Right cardiac atrium (tissue), 5 donors: ENCODE data around the gene CIRBP. TPM values are rescaled to one million over a fixed set of nuclear protein-coding genes. Genes with fewer than 3 reads are reported as not detected.
A peak's percentile ranks its signal among the peaks of the same experiment; 100 is the strongest.

Experiments
- ATAC-seq, 2 donors: fragments of 200-7000 bp; cut with Tn5 transposase; one replicate each; pipeline versions ENCODE4 v1.8.0 to v1.9.1; 2020; ENCODE audit warnings: moderate library complexity in 2 of 2, mild to moderate bottlenecking in 1 of 2
- DNase-seq, 3 donors: peaks; one replicate each; pipeline ENCODE4 v3.0.0-alpha.2; 2020
- H3K27ac ChIP-seq: one replicate; pipeline ENCODE4 v1.5.1; 2013; ENCODE audit warnings: mild to moderate bottlenecking, low read length, control low read depth, moderate library complexity
- H3K27me3 ChIP-seq: one replicate; pipeline ENCODE4 v1.6.1; 2013; ENCODE audit not compliant: control insufficient read depth, insufficient read depth
- H3K4me1 ChIP-seq: one replicate; pipeline ENCODE4 v1.6.1; 2013; ENCODE audit warnings: low read length; ENCODE audit not compliant: control insufficient read depth, insufficient read depth
- H3K4me3 ChIP-seq: one replicate; pipeline ENCODE4 v1.5.1; 2013; ENCODE audit warnings: low read length, control low read depth
- H3K9me3 ChIP-seq: one replicate; pipeline ENCODE4 v1.6.1; 2013; ENCODE audit warnings: low read length; ENCODE audit not compliant: control insufficient read depth
- WGBS: extraction: QIAGEN DNeasy Blood & Tissue Kit; methylation state at CpG from one replicate; pipeline ENCODE4 v1.1.7; 2013; 5-methylcytosine and 5-hydroxymethylcytosine counted together
- intact Hi-C, 4 donors: fragments of 100-400 bp; cut with DNase I; formaldehyde crosslinking; loops; one replicate each; pipeline versions ENCODE4 v1.11.0 to v1.14.0; 2022 to 2023
- polyA plus RNA-seq: library from polyadenylated mRNA; stranded (reverse); fragments of 200-250 nt; gene quantifications from one replicate; pipeline ENCODE4 v1.2.3, GENCODE V29; 2013
- total RNA-seq, 4 donors: library from RNA; stranded (reverse); fragmentation: NEBNext Ultra II Directional; extraction: Animal tissue kit (Norgen Biotek cat#: 25700); gene quantifications; one replicate each; pipeline ENCODE4 v1.2.1, GENCODE V29; 2021
- donor health status: healthy with polysubstance abuse.
- donor health status: DM: no; HTN: yes; CAD: no.
- donor health status: DM: no; HTN: no; CAD: no.
- donor health status: DM: no; HTN: yes; CAD: no; lungs with severe emphysema.
- donor health status: DM: yes; HTN: yes; CAD: no.

CIRBP gene
- total and polyA plus RNA-seq, 5 donors, result 288 to 417 (median 369) TPM

DNA sequence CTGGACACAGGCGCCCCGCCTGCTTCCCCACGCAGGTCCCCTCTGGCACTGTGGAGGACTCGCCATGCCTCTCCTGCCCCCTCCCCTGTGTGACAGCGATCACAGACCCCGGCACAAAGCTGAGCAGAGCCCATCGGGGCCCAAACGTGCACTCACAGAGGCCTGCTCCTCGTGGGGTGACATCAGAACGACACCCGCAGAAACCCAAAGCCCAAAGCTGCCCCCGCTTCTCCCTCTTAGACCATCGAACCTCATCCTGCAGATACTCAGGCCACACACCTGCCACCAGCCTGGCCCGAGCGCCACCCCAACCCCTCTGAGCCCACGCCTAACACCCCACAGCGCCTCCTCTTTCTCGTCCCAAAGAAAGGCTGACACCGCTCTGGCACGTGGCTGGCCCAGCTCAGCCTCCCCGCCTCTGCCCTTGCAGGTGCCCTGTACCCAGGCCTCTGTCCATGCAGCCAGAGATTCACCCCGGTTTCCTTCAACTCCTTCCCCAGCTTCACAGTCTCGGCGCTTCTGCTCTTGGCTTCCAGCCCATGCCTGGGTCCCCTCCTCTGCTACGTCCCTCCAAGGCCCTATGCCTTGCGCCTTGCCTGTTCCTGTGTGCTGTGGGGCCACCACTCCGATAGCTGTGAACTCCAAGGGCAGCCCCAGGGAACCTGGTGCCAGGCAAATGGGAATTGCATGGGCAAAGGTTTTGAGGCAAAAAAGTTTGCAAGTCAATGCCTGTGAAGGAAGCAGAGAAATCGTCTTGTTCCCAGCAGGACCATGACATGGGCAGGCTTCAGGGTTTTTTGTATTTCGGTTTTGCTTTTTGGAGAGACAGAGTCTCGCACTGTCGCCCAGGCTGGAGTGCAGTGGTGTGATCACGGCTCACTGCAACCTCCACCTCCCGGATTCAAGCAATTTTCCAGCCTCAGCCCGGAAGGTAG lies 30.5 kb upstream of the CIRBP start:
- H3K27ac ChIP-seq, result peak overlapping the region; percentile 36
- intact Hi-C loops, result no loop called here
- 58% methylated on average over 34 of the region's 34 CpGs for WGBS

DNA sequence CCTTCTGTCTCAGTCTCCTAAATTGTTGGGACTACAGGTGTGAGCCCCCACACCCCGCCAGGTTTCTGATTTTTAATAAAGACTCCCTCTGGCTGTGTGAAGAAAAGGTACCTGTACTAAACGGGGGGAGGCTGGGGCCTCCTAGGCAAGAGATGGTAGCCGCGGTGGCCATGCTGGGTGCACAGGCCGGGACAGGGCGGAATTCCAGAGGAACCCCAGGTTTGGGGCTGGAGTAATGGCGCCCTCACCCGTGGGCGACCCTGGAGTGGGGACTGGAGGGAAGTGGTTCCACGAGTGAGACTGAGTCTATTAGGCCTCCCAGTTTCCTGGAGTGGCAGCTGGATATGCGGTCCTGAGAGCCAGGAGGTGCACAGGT lies 29.7 kb upstream of the CIRBP start:
- intact Hi-C loops, result no loop called here
- Histone ChIP-seq H3K4me1 (no peaks in the 10 kb centered on the region), H3K27ac (peak overlapping the region; percentile 52), H3K4me3 (no peak overlapping the region), H3K27me3 (no peaks in the 10 kb centered on the region), H3K9me3 (no peaks in the 10 kb centered on the region)
- ATAC-seq, result no peak
- DNase-seq, result no peak
- 82% methylated on average over 11 of the region's 11 CpGs for WGBS

More for the DNA sequence above, 30.5 kb upstream of the CIRBP start:
- no peaks in the 10 kb centered on the region for H3K9me3 ChIP-seq
- no peak for DNase-seq
- H3K4me1 ChIP-seq, result no peaks in the 10 kb centered on the region
- H3K4me3 ChIP-seq, result peak overlapping the region; percentile 61
- ATAC-seq, result no peak
- no peaks in the 10 kb centered on the region for H3K27me3 ChIP-seq

- peaks cover 4% of the 10 kb centered on the region for H3K4me1 ChIP-seq
- peak; percentile 54 to 55 for ATAC-seq
- peak; percentile 92 to 97 (median 97) for DNase-seq
- peak overlapping the region; percentile 52 for H3K27ac ChIP-seq
- intact Hi-C loops, result no loop called here
- 9% methylated on average over 84 of the region's 84 CpGs for WGBS
- H3K9me3 ChIP-seq, result no peaks in the 10 kb centered on the region
- H3K4me3 ChIP-seq, result no peak overlapping the region
- no peaks in the 10 kb centered on the region for H3K27me3 ChIP-seq
Observed at GRCh38 chr19:1239796-1240737, 29.1 kb upstream of the CIRBP start.

DNA sequence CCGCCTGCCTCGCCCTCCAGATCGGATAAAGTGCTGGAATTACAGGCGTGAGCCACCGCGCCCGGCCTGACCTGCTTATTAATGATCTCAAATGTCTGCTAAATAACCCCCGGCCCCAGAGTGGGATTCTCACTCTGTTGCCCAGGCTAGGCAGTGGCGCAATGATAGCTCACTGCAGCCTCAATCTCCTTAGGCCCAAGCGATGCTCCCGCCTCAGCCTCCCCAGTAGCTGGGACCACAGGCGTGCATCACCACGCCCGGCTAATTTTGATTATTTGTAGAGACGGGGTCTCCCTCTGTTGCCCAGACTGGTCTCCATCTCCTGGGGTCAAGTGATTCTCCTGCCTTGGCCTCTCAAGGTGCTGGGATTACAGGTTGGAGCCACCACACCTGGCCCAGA lies 28.2 kb upstream of the CIRBP start:
- peaks cover 4% of the 10 kb centered on the region for H3K4me1 ChIP-seq
- DNase-seq, result no peak
- H3K9me3 ChIP-seq, result no peaks in the 10 kb centered on the region
- H3K27ac ChIP-seq, result no peak overlapping the region
- H3K4me3 ChIP-seq, result no peak overlapping the region
- no peak for ATAC-seq
- no peaks in the 10 kb centered on the region for H3K27me3 ChIP-seq
- intact Hi-C loops, result no loop called here
- WGBS, result 61% methylated on average over 15 of the region's 15 CpGs

DNA sequence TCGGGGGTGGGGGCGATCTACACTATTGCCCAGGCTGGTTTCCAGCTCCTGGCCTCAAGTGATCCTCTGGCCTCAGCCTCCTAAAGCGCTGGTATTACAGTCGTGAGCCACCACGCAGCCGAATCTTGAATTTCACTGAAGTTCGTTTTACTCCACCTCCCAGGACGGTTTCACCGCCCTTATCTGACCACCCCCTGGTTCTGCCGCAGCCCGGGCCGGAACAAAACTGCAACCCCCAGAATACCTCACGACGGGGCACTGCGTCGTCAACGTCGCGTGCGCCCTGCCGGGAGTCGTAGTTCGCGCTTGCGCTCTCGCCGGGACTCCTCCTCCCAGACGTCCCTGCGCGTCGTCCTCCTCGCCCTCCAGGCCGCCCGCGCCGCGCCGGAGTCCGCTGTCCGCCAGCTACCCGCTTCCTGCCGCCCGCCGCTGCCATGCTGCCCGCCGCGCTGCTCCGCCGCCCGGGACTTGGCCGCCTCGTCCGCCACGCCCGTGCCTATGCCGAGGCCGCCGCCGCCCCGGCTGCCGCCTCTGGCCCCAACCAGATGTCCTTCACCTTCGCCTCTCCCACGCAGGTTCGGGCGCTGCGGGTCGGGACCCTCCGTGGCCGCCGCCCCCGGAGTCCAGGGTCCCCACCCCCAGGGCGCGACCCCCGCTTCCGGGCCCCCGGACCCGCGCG lies 27.6 kb upstream of the CIRBP start, which contains the start of gene ATP5F1D:
ATP5F1D (plus strand) TSS at position 335 of the 679 bp plus-strand sequence; CDS start at position 435, 100 bp downstream.
- ATAC-seq (peak; percentile 58 to 61), DNase-seq (peak; percentile 96 to 99 (median 98))
- WGBS, result under 1% methylated on average over 79 of the region's 79 CpGs
- Histone ChIP-seq H3K4me1 (peaks cover 4% of the 10 kb centered on the region), H3K27me3 (no peaks in the 10 kb centered on the region), H3K9me3 (no peaks in the 10 kb centered on the region), H3K4me3 (peak within 1 kb of the TSS; percentile 74), H3K27ac (peak within 1 kb of the TSS; percentile 91)
- intact Hi-C loops, result no loop called here

DNA sequence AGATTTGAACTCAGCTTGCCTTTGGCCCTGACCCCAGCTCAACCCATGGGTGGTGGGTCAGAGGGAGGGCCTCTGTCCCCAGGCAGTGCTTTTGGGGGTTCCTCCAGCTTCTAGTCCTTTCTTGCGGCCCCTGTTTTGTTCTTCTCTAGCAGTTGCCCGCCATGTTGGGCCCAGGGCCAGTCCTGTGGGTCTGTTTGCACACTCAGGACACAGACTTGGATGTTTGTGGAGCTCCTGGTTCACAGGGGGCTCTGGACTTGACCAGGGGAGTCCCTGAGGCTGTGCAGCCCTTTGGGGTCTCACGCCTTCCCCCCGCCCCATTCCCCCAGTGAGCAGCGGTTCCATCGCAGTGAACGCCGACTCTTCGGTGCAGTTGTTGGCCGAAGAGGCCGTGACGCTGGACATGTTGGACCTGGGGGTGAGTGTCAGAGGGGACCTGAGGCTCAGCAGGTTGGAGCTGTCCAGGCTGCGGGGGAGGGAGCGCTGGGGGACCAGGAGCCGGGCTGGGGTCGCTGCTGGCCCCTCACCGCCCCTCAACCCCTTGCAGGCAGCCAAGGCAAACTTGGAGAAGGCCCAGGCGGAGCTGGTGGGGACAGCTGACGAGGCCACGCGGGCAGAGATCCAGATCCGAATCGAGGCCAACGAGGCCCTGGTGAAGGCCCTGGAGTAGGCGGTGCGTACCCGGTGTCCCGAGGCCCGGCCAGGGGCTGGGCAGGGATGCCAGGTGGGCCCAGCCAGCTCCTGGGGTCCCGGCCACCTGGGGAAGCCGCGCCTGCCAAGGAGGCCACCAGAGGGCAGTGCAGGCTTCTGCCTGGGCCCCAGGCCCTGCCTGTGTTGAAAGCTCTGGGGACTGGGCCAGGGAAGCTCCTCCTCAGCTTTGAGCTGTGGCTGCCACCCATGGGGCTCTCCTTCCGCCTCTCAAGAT lies 25.1 kb upstream of the CIRBP start:
- Histone ChIP-seq H3K4me1 (peaks cover 6% of the 10 kb centered on the region), H3K9me3 (no peaks in the 10 kb centered on the region), H3K27ac (peak overlapping the region; percentile 90), H3K27me3 (no peaks in the 10 kb centered on the region), H3K4me3 (no peak overlapping the region)
- peak; percentile 91 to 95 (median 95) for DNase-seq
- intact Hi-C loops, result loop anchor here in 2 of 4 donors (2.0 kb wide), 1 partner anchor 23 kb away; no protein-coding TSS in a partner anchor
- WGBS, result 36% methylated on average over 33 of the region's 33 CpGs
- ATAC-seq, result peak; percentile 38 to 40

DNA sequence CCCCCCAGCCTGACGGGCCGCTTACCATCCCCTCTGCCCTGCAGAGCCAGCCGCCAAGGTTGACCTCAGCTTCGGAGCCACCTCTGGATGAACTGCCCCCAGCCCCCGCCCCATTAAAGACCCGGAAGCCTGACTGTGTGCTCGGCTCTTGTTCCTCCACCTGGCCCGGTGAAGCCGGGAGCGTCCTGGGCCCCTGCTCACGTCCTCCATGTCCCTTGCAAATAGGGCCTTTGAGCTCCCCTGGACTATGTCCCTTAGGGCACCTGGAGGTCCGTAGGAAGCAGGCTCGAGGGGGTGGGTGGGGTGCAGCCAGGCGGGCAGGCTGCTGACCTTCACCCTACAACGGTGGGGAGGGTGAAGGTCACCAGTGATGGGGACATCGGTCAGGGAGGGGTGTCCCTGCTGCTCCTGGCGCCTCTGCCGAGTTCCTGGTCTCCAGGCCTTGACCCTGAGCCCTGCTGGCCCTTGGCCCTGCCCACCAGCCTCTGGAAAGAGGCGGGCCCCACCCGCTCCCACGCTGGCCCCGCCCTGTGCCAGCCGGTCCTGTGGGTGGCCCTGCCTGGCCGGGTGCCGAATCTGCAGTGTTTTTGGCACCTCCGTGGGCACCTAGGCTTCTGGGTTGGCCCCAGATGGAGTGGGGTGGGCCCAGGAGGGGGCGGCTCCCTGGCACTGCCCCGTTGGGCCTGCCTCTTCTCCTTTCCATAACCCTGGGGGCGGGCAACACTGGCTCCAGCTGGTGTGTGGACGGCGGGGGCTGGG lies 24.3 kb upstream of the CIRBP start:
- Histone ChIP-seq H3K4me3 (peak overlapping the region; percentile 6), H3K27me3 (no peaks in the 10 kb centered on the region), H3K27ac (peak overlapping the region; percentile 90), H3K9me3 (no peaks in the 10 kb centered on the region), H3K4me1 (peaks cover 6% of the 10 kb centered on the region)
- WGBS, result 21% methylated on average over 31 of the region's 31 CpGs
- ATAC-seq (peak; percentile 27 to 28), DNase-seq (peak; percentile 85 to 95 (median 92))
- intact Hi-C loops, result loop anchor here in 2 of 4 donors (2.0 kb wide), 1 partner anchor 22 kb away; no protein-coding TSS in a partner anchor

DNA sequence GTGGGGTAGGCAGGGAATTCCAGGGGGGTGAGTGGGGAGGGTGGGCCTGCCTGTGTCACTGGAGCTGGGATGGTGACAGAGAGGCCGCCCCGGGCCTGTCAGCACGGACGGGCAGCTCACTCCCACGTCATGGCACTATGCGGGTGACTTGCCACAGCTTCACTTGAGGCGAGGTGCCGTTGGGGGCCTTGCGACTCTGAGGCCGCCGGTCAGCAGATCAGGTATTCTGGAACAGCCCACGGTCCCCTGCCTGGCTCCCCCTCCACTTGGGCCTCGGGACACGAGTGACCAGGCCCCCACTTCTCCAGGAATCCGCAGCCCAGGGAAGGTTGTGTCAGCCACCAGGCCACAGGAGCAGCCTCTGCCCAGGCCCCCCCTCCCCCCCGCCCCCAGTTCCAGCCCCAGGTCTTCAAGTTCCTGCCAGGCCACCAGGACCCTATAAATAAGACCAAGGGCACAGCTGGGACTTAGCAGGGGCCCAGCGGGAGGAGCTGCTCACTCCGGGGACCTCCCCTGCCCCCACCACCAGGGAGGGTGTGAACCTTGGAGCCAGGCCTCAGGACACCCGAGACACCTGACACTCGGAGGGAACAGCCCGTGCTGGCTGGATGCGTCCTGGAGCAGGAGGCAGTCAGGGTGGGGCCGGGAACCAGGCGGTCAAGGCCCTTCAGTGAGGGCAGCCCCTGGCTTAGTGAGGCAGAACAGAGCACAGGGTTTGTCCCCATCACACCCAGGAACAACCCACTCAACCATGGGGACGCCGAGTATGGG lies 23.5 kb upstream of the CIRBP start:
- ATAC-seq (peak; percentile 10 to 24), DNase-seq (peak; percentile 81 to 93 (median 92))
- no peaks in the 10 kb centered on the region for H3K27me3 ChIP-seq
- intact Hi-C loops, result loop anchor here in 2 of 4 donors (2.0 kb wide), 1 partner anchor 21 kb away; no protein-coding TSS in a partner anchor
- no peak overlapping the region for H3K4me3 ChIP-seq
- WGBS, result 56% methylated on average over 26 of the region's 26 CpGs
- H3K27ac ChIP-seq, result peak overlapping the region; percentile 90
- H3K4me1 ChIP-seq, result peaks cover 6% of the 10 kb centered on the region
- H3K9me3 ChIP-seq, result no peaks in the 10 kb centered on the region
